ENCODE data around the gene ITPRIPL2. TPM values are rescaled to one million over a fixed set of nuclear protein-coding genes. Genes with fewer than 3 reads are reported as not detected.
A peak's percentile ranks its signal among the peaks of the same experiment; 100 is the strongest.

Gene ITPRIPL2
- total RNA-seq, 1 donor = 46.2 TPM

DNA sequence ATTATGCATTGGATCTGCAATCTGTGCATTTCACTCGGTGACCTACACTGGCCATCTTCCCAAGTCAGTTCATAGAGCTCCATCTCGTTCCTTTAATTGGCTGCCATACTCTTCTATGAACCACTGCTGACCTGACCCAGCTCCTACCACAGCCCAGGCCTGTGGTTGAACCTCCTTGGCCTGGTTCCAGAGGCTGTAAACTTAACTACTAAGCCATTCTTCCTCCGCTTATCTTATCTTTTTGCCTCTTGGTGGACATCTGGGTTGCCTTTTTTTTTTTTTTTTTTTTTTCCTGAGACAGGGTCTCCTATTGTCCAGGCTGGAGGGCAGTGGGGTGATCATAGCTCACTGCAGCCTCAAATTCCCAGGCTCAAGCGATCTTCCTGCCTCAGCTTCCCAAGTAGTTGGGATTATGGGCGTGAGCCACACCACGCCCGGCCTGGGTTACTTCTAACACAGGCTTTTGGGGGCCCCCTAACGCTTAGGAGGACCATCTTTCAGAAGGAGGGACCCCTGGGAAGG, 28.0 kb upstream of the ITPRIPL2 start:
- peak; percentile 89 for DNase-seq (ENCODE audit: low read depth)

DNA sequence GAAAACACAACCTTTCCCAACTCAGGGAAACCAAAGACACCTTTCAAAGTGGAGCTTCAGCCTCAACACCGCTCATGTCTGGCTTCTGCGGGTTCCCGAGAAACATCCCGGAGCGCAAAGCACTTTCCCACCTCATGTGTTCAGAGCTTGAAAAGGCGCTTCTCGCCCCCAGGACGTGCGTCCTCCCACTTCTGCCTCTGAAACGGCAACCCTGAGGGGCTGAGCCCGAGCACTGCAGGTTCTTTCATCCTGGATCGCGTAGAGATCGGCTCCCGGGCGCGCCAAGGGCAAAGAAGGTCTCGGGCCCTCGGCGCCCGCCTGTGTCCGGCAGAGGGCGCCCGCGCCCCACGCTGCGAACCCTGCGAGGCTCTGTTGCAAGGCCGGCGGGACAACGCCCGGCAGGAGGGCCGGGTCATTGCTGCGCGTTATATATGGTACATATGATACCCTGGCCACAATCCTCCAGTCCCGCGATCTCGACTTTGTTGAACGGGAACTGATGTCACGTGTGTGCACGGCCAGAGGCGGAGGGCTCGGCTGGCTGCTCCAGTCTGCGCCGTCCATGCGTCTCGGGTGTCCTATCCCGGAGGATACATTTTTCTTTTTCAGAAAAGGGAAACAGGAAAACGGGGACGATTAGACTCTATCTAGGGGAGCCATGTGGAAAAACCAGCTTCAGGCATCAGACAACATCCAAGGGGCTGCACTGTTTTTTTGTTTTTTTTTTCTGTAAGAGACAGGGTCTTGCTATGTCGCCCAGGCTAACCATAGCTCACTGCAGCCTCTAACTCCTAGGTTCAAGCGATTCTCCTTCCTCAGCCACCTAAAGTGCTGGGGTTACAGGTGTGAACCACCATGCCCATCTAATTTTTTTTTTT, 27.2 kb upstream of the ITPRIPL2 start:
- TF ChIP-seq, protein P1, sequence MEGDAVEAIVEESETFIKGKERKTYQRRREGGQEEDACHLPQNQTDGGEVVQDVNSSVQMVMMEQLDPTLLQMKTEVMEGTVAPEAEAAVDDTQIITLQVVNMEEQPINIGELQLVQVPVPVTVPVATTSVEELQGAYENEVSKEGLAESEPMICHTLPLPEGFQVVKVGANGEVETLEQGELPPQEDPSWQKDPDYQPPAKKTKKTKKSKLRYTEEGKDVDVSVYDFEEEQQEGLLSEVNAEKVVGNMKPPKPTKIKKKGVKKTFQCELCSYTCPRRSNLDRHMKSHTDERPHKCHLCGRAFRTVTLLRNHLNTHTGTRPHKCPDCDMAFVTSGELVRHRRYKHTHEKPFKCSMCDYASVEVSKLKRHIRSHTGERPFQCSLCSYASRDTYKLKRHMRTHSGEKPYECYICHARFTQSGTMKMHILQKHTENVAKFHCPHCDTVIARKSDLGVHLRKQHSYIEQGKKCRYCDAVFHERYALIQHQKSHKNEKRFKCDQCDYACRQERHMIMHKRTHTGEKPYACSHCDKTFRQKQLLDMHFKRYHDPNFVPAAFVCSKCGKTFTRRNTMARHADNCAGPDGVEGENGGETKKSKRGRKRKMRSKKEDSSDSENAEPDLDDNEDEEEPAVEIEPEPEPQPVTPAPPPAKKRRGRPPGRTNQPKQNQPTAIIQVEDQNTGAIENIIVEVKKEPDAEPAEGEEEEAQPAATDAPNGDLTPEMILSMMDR (IDR thresholded peaks at IDR 0.05; ENCODE audit: insufficient read depth, low read depth, low read length) = peak; percentile 98
- H3K4me3 ChIP-seq (ENCODE audit: low read depth, low read length) = peak overlapping the region; percentile 58
- peak; percentile 94 for DNase-seq (ENCODE audit: low read depth)

More for the DNA sequence above, 28.0 kb upstream of the ITPRIPL2 start:
- peak overlapping the region; percentile 58 for H3K4me3 ChIP-seq (ENCODE audit: low read depth, low read length)
- TF ChIP-seq, protein P1 (IDR thresholded peaks at IDR 0.05; ENCODE audit: insufficient read depth, low read depth, low read length) = no peak

DNA sequence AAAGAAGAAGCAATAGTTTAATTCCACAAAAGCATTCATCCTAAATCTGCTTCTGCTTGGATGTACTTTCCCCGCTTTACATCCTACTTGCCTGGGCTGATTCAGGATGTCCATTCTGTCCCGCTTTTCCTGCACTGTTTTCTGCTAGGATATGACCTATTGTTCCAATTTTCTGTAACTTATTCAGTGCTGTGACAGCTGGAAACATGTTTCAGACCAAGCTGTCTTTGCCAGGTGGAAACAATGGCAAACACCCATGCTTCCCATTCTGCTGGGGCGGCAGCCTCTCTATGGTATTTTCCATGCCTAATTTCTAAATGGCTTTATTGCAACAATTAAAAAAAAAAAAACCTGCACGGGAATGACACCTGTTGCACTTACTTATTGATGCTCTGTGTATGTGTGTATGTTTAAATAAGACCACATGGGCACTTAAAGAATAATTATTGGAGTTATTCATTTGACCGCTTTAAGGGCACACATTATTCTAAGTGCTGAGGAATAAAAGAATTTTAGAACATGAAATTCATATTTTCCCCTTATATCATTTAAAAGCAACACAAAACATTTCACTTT, 25.3 kb upstream of the ITPRIPL2 start:
- H3K4me3 ChIP-seq (ENCODE audit: low read depth, low read length) = no peak overlapping the region
- TF ChIP-seq, protein P1 (IDR thresholded peaks at IDR 0.05; ENCODE audit: insufficient read depth, low read depth, low read length) = no peak
- DNase-seq (ENCODE audit: low read depth) = no peak

DNA sequence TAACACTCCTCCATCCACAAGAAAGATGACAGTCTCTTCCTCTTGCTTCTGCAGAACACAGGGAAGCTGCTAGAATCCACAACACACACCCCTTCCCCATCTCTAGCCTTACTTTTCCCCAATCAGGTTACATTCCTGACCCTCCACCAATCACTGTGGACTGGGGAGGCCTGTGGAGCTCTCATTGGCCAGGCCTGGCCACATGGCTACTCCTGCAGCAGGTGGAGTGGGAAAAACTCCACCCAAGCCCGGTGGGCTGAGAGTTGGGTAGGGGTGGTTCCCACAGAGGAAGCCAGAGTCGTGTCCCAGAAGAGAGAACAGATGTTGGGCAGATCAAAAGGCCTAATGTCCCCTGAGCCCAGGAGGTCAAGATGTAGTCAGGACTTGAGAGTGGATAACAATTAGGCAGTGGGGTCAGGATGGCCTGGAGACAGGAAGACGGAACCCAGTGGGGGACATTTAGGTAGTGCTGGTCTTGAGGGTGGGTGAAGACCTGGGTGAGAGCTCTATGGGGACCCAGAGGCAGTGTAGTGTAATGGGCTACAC, 24.3 kb upstream of the ITPRIPL2 start:
- no peak overlapping the region for H3K4me3 ChIP-seq (ENCODE audit: low read depth, low read length)
- TF ChIP-seq, protein P1 (IDR thresholded peaks at IDR 0.05; ENCODE audit: insufficient read depth, low read depth, low read length) = no peak

DNA sequence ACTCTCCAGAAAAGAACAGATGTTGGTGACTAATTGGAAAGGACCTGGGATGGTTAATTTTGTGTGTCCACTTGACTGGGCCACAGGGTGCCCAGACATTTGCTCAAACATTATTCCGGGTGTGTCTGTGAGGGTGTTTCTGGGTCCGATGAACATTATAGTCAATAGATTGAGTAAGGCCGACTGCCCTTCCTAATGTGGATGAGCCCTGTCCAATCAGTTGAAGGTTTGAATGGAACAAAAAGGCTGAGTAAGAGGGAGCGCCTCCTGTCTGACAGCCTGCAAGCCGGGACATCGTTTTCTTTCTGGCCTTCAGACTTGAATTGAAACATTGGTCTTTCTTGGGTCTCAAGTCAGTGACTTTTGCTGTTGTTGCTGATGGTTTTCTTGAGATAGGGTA, 22.8 kb upstream of the ITPRIPL2 start:
- no peak for DNase-seq (ENCODE audit: low read depth)
- TF ChIP-seq, protein P1 (IDR thresholded peaks at IDR 0.05; ENCODE audit: insufficient read depth, low read depth, low read length) = no peak
- no peak overlapping the region for H3K4me3 ChIP-seq (ENCODE audit: low read depth, low read length)

More for the DNA sequence above, 24.3 kb upstream of the ITPRIPL2 start:
- no peak for DNase-seq (ENCODE audit: low read depth)

DNA sequence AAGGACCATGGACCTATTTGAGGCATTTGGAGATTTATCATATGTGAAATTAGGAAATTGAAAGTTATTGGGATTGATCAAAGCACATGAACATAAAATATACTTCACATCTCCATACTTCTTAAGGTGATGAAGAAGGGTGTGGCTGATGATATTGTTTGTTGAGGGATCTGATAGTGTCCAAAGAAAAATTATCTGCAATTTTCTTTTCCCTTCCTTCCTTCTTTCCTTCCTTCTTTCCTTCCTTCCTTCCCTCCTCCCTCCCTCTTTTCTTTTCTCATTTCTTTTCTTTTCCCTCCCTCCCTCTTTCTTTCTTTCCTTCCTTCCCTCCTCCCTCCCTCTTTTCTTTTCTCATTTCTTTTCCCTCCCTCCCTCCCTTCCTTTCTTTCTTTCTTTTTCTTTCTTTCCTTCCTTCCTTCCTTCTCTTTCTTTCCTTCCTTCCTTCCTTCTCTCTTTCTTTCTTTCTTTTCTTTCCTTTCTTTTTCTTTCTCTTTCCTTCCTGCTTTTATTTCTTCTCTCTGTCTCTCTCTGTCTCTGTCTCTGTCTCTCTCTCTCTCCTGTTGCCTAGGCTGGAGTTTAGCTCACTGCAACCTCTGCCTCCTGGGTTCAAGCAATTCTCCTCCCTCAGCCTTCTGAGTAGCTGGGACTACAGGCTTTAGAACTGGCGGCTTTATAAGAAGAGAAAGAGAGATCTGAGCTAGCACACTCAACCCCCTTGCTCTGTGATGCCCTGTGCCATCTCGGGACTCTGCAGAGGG, 20.9 kb upstream of the ITPRIPL2 start:
- H3K4me3 ChIP-seq (ENCODE audit: low read depth, low read length) = no peak overlapping the region
- no peak for DNase-seq (ENCODE audit: low read depth)
- TF ChIP-seq, protein P1 (IDR thresholded peaks at IDR 0.05; ENCODE audit: insufficient read depth, low read depth, low read length) = no peak
